ENCODE results near the gene CHAF1B.
"Not testable (repeated sequence)": the region's sequence is repeated elsewhere in the genome, so short reads cannot be mapped to it uniquely, and the experiment has no call there.

Gene CHAF1B

DNA sequence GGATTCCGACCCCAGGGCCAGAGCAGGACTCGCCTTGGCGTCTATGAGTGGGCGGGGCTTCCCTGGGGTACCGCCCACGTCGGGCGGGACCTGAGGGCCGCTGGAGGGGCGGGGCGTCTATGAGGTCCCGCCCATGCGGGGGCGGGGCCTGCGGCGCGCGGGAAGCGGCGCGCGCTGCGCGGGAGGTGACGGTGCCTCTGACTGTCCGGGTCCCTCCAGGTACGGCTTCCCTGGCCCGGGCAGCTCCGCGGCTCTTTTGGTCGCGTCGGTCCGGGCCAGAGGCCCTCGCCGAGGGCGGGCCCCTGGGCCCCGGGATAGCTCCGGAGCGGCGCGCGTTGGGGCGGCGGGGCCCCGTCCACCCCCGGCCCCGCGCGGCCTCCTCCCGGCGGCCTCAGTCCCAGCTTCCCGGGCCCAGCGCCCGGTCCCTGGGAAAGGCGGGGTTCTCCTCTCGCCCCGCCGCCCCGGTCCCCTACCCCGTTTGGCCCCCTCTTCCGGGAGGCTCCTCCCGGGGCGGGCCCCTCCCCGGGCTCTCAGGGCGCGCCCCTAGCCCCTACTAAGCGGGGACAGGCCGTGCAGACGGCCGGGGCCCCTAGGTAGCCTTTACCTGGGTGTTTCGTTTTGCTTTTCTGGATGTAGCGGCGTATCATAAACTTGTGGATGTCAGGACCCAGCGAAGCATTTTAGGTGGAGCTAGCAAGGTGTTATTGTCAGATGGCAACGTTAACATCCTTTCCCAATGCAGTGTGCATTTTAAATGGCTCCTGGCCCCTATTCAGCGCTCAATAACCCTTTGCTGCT lies at the start of gene CHAF1B:
CHAF1B (plus strand) TSS at position 160 of the 798 bp plus-strand sequence. CDS start 745 bp downstream, outside the sequence.
- no peak for DNase-seq (ENCODE audit: low read depth, low spot score)

- DNase-seq (ENCODE audit: low read depth, low spot score), result no peak
These were observed 48.1 kb upstream of the CHAF1B start for GRCh38 chr21:36337099-36337509.

DNA sequence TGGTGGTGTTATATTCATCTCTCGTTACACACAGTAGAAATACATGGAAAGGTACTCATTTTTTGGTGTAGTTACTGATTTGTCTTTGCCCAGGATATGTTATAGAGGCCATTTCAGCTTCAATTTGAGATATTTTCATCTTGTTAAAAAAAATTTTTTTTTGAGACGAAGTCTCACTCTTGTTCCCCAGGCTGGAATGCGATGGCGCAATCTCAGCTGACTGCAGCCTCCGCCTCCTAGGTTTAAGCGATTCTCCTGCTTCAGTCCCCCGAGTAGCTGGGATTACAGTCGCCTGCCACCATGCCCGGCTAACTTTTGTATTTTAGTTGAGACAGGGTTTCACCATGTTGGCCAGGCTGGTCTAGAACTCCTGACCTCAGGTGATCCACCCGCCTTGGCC lies 46.2 kb upstream of the CHAF1B start:
- DNase-seq (ENCODE audit: low read depth, low spot score), result no peak

DNA sequence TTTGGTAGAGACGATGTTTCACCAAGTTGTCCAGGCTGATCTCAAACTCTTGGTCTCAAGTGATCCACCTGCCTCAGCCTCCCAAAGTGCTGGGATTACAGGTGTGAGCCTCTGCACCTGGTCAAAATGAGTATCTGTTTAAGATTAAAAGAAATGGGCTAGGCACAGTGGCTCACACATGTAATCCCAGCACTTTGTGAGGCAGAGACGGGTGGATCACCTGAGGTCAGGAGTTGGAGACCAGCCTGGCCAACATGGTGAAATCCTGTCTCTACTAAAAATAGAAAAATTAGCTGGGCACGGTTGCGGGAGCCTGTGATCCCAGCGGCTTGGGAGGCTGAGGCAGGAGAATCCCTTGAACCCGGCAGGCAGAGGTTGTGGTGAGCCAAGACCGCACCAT lies 42.6 kb upstream of the CHAF1B start:
- DNase-seq (ENCODE audit: low read depth, low spot score), result not testable (repeated sequence)

DNA sequence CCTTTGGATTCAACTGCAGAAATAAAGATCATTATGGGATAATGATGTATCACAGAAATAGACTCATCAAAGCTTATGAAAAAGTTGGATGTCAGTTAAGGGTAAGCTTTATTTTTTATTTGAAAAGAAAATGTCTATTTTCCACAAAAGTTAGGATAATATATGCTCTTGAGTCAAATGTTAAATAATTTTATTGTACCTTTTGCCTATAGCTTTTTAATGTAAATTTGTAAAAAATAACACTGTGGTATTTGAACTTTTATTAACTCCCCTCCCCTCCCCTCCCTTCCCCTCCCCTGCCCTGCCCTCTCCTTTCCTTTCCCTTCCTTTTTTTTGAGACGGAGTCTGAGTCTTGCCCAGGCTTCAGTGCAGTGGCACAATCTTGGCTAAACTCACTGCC lies 40.3 kb upstream of the CHAF1B start:
- no peak for DNase-seq (ENCODE audit: low read depth, low spot score)

DNA sequence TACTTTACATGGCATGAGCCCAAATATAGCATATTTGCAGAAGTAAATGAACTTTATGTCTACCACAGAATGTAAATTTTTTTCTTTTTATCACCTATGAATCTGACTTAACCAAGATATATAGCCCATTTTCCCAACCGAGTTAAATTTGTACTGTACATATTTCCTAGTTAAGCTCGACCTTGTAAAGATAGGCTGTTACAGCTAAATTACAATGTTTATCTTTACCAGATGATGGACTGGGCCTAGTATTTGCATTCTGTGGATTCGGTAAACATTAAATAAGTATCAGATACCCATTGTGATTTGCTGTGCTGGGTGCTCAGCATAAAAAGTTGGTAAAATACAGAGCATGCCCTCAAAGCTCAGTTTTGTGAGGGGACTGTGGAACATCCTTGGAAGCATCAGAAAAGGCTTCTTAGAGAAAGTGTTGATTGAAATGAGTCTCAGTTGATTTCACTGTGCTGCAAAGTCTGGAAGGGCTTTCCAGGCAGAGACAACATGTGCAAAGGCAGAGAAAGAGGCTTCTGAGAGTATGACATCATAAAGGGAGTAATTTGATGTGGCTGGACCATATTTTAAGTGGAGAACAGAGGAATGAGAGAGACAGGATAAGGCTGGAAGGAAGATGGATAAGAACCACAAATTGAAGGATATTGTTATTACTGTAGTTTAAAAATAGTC lies 37.8 kb upstream of the CHAF1B start:
- DNase-seq (ENCODE audit: low read depth, low spot score), result no peak

DNA sequence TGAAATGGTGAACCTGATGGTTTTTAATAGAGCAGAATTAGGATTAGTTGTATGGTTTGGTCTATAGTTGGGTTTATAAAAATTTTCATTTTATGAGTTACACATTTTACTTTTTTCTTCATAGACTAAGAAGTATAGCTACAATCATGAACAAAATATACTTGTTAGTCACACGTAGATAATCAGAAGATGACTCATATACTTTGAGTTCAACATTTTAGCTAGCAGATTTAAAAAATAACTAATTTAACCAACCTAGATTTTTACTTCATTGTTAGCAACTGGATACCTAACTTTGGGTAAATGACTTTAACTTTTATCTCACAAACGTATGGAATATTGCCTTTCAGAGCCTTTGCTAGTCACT lies 37.2 kb upstream of the CHAF1B start:
- DNase-seq (ENCODE audit: low read depth, low spot score), result no peak

GRCh38 chr21:36349315-36349714 lies 35.9 kb upstream of the CHAF1B start:
- DNase-seq (ENCODE audit: low read depth, low spot score), result no peak

GRCh38 chr21:36350282-36350910 lies 34.8 kb upstream of the CHAF1B start:
- DNase-seq (ENCODE audit: low read depth, low spot score), result no peak

- no peak for DNase-seq (ENCODE audit: low read depth, low spot score)
These were observed 30.1 kb upstream of the CHAF1B start for GRCh38 chr21:36354918-36355680.

- no peak for DNase-seq (ENCODE audit: low read depth, low spot score)
These were observed 29.3 kb upstream of the CHAF1B start for GRCh38 chr21:36355868-36356267.

- no peak for DNase-seq (ENCODE audit: low read depth, low spot score)
These were observed 26.0 kb upstream of the CHAF1B start for GRCh38 chr21:36359185-36359584.

DNA sequence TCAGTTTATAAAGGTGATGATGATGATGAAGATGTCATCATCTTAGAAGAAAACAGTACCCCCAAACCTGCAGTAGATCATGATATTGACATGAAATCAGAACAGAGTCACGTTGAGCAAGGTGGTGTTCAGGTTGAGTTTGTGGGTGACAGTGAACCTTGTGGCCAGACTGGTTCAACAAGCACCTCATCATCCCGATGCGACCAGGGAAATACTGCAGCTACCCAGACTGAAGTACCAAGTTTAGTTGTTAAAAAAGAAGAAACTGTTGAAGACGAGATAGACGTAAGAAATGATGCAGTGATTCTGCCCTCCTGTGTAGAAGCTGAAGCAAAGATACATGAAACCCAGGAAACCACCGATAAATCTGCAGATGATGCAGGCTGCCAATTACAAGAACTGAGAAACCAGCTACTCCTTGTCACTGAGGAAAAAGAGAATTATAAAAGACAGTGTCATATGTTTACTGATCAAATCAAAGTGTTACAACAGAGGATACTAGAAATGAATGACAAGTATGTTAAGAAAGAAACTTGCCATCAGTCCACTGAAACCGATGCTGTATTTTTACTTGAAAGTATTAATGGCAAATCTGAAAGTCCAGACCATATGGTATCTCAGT lies 16.0 kb upstream of the CHAF1B start:
- DNase-seq (ENCODE audit: low read depth, low spot score), result no peak

DNA sequence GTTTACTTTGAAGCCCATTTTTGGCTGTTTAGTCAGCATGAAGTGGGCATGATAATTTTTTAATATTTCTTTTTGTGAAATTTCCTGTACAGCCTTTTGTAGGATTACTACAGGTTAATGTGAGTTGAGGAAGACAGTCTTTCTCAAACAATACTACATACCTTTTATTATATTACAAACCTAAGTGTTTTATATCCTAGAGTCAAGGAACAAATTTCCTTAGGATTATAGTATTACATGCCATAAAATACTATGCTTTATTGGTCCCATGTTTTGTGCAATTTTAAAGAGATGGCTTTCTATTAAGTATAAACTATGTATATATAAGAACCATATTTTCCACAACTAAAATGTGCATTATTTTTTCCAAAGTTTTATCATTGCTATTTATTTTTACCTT lies 9.2 kb upstream of the CHAF1B start:
- DNase-seq (ENCODE audit: low read depth, low spot score), result no peak

DNA sequence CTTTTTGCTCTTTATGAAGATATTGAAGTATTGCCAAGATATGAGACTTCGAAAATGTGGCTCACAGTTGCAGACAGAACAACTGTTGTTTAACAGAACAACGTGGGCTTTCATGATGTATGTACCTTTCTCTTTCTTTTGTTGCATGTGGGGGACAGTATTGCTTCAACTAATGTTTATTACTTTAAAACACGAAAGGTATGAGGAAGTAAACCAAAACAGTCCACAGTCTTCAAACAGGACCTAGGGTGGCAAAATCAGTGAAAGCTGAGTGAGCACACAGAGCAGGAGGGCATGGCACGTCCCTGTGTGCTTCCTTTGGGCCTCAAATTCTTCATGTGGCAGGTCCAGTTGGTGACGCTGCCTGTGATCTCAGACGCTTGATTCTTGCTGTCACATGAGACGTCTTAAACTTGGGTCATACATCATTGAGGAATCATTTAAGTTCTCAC lies 7.8 kb upstream of the CHAF1B start:
- DNase-seq (ENCODE audit: low read depth, low spot score), result no peak

GRCh38 chr21:36379251-36379650 lies 5.9 kb upstream of the CHAF1B start:
- DNase-seq (ENCODE audit: low read depth, low spot score), result no peak

DNA sequence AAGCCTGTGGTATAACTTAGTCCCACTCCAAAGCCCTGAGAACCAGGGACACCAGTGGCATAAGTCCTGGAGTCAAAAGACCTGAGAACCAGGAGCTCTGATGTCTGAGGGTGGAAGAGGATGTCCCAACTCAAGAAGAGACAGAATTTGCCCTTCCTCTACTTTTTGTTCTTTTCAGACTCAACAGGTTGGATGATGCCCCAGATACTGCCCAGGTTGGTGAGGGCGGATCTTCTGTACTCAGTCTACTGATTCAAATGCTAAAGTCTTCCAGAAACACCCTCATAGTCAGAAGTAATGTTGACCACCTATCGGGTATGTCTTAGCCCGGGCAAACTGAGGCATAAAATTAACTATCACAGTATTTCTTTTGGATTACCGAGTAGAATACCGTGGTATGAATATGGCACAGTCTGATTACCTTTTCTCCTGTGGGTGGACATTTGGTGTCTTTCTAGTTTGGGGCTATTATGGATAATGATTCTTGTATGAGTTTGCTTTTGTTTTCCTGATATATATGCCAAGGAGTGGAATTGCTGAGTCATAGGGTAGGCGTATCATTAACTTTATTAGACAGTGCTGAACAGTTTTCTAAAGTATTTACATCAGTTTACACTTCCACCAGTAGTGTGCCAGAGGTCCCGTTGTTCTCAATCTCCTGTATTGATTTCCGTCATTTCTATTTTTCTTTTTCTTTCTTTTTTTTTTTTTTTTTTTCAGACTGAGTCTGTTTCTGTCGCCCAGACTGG lies 3.2 kb upstream of the CHAF1B start:
- DNase-seq (ENCODE audit: low read depth, low spot score), result no peak

DNA sequence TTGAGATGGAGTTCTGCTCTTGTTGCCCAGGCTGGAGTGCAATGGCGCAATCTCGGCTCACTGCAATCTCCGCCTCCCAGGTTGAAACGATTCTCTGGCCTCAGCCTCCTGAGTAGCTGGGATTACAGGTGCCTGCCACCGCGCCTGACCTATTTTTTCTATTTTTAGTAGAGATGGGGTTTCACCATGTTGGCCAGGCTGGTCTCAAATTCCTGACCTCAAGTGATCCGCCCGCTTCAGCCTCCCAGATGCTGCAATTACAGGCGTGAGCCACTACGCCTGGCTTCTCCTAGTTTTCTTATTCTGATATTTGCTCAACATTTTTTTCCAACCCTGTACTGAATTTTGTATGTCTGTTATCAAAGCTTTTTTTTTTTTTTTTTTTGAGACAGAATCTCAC lies 2.5 kb upstream of the CHAF1B start:
- DNase-seq (ENCODE audit: low read depth, low spot score), result not testable (repeated sequence)

DNA sequence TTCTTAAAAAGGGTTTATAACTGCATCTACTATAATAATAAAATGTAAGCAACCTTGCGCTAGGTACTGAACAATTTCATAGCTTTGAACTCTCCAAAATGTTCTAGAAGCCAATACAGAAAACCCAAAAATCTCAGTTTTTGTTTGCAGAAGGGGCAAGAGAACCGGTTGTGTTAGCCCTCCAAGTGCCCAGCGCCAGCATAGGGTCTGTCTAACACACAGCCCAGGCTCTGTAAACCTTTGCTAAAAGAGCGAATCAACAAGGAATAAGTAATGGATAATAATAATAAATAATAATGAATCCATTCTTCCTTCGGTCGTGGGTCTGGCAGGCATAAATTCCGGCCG lies 333 bp upstream of the CHAF1B start:
- no peak for DNase-seq (ENCODE audit: low read depth, low spot score)

DNA sequence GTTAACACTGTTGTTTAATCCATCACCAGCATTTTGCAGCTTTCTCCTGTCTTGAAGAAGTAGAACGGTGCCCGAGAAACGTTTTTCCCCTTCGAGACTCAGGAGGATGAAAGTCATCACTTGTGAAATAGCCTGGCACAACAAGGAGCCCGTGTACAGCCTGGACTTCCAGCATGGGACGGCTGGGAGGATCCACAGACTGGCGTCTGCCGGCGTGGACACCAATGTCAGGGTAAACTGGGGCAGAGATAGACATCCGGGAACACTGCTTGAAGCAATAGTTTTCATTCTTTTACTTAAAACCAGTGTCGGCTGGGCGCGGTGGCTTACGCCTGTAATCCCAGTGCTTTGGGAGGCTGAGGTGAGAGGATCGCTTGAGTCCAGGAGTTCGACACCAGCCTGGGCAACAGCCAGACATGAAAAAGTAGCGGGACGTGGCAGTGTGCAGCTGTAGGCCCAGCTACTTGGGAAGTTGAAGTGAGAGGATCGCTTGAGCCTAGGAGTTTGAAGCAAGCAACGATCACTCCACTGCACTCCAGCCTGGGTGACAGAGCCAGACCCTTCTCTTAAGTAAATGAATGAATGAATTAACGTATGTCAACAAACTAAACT lies 945 bp downstream of the CHAF1B start:
- DNase-seq (ENCODE audit: low read depth, low spot score), result no peak
